ENCODE results near the gene MAST2.
"Not testable (repeated sequence)": the region's sequence is repeated elsewhere in the genome, so short reads cannot be mapped to it uniquely, and the experiment has no call there.

Gene MAST2

DNA sequence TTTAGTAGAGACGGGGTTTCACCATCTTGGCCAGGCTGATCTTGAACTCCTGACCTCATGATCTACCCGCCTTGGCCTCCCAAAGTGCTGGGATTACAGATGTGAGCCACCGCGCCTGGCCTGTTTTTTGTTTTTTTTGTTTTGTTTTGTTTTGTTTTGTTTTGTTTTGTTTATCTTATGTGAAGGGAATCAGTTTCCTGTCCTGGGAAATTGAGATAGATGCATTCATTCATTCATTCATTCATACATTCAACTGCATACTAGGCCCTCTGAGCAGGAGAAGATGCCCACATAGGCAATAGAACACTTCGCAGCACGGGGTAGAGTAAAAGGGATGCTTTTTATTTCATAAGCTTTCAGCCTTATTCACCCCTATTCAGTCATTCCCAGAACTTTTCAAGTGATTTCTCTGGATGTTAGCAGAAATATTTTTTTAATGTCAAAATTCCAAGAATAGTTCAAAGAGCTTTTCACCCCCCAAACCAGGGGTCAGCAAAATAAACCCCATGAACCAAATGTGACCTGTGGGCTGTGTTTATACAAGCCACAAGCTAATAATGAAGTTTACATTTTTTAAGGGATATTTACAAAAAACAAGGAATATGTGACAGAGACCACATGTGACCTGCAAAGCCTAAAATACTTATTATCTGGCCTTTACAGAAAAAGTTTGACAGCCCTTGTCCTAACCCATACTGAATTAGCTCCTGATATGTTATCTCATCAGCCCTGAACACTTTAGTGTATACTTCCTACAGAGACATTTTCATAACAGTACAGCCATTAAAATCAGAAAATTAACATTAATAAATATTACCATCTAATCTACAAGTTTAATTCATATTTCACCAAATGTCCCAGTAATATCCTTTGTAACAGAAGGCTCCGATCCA lies 127.1 kb downstream of the MAST2 start:
- no peak for DNase-seq (ENCODE audit: low read depth in 4 of 4, low spot score in 1 of 4)

DNA sequence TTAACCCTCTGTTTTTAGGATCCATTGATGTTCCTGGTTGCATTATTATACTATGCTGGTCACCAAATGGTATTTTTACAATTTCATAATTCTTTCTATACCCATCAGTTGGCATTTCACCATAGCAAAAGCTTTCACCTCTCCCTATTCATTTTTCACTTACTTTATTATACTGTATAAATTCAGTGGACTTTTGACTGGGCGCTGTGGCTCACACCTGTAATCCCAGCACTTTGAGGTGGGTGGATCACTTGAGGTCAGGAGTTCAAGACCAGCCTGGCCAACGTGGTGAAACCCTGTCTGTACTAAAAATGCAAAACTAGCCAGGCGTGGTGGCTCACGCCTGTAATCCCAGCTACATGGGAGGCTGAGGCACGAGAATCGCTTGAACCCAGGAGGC lies 128.8 kb downstream of the MAST2 start:
- not testable (repeated sequence) for DNase-seq (ENCODE audit: low read depth in 4 of 4, low spot score in 1 of 4)

DNA sequence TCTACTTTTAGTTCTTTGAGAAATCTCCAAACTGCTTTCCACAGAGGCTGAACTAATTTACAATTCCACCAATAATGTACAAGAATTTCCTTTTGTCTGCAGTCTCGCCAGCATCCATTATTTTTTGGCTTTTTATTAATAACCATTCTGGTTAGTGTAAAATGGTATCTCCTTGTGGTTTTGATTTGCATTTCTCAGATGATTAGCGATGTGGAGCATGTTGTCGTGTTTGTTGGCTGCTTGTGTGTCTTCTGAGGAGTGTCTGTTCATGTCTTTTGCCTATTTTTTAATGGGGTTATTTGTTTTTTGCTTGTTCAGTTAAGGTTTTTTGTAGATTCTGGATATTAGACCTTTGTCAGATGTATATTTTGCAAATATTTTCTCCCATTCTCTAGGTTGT lies 131.5 kb downstream of the MAST2 start:
- DNase-seq (ENCODE audit: low read depth in 4 of 4, low spot score in 1 of 4) = no peak

DNA sequence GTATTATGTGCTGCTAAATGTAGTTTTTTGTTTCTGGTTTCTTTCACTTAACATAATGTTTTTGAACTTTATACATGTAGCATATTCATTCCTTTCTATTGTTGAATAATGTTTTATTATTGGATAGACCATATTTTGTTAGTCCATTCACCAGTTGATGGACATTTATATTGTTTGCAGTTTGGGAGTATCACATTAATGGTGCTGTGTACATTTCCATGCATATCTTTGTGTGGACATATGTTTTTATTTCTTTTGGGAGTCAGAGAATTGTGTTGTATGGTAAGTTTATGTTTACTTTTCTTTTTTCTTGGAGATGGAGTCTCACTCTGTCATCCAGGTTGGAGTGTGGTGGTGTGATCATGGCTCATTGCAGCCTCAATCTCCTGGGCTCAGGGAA lies 134.6 kb downstream of the MAST2 start:
- DNase-seq (ENCODE audit: low read depth in 4 of 4, low spot score in 1 of 4) = no peak

DNA sequence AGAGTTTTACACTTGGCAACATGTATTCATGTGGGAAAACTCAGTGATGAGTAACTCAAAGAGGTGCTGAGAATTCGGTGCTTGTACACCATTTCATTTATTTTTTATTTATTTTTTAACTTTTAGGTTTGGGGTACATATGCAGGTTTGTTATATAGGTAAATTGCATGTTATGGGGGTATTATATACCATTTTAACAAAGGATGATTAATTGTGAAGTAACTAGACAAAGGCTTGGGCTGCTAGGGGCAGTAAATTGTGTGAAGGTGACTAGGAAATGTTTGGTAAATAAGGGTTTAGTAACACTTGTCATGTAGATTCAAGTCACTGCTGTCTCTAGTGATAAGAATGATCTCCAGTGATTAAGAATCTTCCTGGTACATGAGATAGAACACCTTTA lies 139.0 kb downstream of the MAST2 start:
- DNase-seq (ENCODE audit: low read depth in 4 of 4, low spot score in 1 of 4) = no peak

DNA sequence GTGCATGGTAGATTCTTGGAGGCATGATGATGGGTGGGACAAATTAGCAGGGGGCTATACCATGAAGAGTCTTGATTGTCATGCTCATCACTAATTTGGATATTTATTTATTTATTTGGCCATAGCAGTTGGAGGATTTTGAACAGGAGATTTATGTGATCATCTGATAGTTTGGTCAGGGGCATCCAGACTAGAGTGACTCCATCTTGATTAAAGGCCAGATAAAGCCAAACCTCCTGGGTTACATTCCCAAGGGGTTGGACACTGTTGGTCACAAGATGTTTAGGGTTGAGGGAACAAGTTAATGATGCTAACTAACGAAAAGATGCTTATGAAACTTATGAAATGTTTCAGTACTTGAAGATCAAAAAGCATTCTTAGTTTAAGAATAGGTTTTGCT lies 139.8 kb downstream of the MAST2 start:
- DNase-seq (ENCODE audit: low read depth in 4 of 4, low spot score in 1 of 4) = no peak

DNA sequence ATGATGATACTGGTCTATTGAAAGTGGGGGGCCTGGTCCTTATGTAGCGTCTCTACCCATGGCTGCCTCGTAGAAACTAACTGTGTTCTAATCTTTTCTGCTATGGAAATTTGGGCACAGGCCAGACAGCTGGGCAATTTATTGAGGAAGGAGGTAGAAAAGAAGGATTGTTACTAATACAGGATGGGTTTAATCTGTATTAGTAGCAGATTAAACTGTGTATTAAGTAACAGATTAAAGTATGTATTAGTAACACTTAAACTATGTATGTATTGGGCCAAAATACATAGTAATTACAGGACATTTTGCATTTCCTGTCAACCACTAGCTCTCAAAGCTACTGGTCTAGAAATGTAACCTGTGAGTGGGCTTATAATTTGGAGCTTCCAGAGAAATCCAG lies 142.0 kb downstream of the MAST2 start:
- no peak for DNase-seq (ENCODE audit: low read depth in 4 of 4, low spot score in 1 of 4)

DNA sequence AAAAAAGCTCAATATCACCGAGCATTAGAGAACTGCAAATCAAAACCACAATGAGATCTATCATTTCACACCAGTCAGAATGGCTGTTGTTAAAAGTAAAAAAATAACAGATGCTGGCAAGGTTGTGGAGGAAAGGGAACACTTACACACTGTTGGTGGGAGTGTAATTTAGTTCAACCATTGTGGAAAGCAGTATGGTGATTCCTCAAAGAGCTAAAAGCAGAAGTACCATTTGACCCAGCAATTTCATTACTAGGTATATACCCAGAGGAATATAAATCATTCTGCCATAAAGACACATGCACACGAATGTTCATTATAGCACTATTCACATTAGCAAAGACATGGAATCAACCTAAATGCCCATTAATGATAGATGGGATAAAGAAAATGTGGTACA lies 146.1 kb downstream of the MAST2 start:
- not testable (repeated sequence) for DNase-seq (ENCODE audit: low read depth in 4 of 4, low spot score in 1 of 4)

DNA sequence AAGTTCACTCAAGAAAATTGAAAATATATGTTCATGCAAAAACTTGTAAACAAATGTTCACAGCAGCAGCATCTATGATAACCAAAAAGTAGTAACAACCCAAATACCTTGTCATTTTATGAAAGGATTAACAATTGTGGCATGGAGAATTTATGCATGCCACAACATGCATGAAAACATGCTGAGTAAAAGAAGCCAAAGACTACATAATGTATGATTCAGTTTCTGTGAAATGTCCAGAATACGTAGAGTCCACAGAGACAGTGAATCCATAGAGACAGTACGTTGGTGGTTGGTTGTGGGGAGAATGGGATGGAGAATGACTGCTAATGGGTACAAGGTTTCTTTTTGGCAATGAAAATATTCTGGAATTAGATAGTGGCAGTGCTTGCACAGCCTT lies 148.7 kb downstream of the MAST2 start:
- DNase-seq (ENCODE audit: low read depth in 4 of 4, low spot score in 1 of 4) = no peak

DNA sequence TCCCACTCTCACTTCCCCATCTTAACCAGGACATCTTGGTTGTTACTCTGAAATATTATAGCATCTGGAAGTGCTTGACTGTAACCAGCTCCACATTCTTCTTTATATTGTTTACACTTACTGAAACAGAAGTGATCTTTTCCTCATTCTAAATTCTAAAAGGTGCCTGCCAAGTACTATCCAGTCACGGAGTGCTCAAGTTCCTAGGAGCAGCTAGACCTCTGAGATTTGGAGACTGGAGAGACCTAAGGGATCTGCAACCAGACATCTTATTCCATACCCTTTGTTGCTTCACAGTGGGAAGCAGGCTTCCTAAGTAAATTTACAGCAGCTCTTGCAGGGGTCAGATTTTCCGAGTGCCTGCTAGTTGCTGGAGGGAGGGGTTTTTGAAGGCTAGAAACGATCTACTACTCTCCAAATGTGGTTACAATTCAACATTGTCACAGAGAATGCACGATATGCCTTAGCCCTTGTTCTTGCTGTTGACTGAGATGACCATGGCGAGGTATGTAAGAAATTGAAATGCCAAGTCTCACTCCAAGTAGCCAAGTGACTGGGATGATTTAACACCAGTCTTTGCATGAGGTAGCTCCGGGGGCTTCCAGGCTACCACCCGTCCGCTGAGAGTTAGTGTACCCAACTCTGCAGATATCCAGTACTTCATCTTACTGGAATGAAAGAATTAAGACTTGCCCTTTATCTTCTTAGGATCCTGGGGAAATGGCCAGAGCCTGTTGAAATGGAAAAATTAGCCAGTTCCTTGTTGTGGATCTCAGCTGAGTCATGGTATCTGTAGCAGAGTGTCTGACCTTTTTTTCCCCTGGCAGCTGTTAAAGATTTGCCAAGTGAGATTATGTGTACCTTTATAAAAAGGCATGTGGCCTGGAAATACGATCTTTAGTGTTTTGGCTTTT lies 150.8 kb downstream of the MAST2 start:
- DNase-seq (ENCODE audit: low read depth in 4 of 4, low spot score in 1 of 4) = no peak

DNA sequence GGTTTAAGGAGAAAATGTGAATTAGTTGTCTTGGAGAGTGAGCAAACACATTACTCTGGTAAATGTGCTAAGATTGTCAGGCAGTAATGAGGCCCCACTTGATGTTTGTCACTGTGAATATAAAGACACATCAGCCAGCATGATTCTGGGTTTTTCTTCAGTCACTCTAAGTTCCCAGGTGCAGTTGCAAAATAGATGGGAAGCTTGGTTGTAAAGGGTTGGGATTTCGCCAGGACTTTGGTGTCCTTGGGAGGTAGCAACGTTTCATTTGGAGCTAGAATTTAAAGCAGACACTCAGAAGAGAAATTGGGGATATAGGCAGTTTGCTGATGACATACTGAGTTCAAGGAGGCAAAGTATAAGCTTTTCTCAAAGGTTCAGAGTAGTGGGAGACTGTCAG lies 154.3 kb downstream of the MAST2 start:
- no peak for DNase-seq (ENCODE audit: low read depth in 4 of 4, low spot score in 1 of 4)

DNA sequence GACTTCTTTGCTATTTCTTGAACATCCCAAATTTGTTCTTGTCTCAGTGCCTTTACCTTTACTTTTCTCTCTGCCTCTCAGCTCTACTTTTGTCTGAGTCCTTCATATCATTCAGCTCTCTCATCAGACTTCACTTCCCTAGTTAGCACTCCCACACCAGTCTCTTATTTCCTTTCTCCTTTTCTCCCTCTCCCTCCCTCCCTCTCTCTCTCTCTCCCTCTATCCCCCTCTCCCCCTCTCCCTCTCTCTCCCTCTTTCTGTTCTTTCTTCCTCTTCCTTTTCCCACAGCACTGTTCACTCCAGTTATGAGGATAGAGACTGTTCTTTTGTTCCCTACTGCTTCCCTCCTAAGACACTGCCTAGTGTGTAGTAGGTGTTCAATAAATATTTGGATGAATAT lies 154.9 kb downstream of the MAST2 start:
- DNase-seq (ENCODE audit: low read depth in 4 of 4, low spot score in 1 of 4) = no peak

DNA sequence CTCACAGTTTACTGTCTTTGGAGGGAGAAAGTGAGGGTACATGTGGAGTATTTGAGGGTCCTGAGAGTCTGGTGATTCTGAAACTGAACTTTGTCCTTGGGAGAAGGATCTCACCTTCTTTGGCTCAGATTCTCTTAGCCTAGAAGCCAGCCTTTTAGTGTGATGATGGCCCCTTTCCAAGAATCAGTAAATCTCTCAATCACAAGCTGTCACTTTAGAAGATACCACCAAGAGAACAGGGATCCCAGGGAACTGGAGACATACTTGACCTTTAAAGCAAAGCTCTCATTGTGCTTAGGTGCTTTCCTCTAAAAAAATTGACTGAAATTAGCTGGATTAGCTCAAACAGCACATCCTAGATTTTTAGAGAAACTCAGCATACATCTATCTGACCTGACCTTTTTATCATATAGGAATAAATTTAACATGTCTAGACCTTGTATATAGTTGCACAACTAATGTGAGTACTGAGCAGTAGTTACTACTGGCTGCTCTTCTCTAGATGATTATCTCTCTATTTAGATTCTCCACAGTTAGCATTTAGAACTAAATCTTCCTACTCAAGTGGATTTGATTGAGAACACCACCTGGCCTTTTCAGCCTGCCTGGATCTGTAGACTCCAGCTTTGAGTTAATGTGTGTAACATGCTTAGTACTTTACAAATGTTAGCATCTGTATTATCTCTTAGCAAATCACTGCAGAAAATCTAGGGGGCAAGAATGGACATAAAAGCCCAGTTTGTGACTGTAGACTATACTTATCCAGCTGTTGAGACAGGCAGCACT lies 157.7 kb downstream of the MAST2 start:
- DNase-seq (ENCODE audit: low read depth in 4 of 4, low spot score in 1 of 4) = no peak

DNA sequence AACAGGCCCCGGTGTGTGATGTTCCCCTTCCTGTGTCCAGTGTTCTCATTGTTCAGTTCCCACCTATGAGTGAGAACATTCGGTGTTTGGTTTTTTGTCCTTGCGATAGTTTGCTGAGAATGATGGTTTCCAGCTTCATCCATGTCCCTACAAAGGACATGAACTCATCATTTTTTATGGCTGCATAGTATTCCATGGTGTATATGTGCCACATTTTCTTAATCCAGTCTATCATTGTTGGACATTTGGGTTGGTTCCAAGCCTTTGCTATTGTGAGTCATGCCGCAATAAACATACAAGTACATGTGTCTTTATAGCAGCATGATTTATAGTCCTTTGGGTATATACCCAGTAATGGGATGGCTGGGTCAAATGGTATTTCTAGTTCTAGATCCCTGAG lies 158.5 kb downstream of the MAST2 start:
- DNase-seq (ENCODE audit: low read depth in 4 of 4, low spot score in 1 of 4) = not testable (repeated sequence)

DNA sequence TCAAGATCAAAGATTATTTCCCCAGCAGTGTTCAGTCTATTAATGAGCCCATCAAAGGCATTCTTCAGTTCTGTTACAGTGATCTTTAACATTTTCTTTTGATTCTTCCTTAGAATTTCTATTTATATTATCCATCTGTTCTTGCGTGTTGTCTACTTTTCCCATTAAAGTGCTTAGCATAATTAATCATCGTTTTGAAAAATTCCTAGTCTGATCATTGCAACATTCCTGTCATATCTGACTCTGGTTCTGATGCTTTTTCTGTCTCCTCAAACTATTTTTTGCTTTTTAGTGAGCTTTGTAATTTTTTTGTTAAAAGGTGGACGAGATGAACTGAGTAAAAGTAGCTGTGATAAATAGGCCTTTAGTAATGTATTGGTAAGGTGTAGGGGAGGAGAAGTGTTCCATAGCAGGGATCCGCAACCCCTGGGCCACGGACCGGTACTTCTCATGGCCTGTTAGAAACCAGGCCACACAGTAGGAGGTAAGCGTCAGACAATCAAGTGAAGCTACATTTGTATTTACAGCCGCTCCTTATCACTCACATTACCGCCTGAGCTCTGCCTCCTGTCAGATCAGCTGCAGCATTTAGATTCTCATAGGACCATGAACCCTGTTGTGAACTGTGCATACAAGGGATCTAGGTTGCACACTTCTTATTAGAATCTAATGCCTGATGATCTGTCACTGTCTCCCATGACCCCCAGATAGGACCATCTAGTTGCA lies 165.7 kb downstream of the MAST2 start:
- DNase-seq (ENCODE audit: low read depth in 4 of 4, low spot score in 1 of 4) = no peak

DNA sequence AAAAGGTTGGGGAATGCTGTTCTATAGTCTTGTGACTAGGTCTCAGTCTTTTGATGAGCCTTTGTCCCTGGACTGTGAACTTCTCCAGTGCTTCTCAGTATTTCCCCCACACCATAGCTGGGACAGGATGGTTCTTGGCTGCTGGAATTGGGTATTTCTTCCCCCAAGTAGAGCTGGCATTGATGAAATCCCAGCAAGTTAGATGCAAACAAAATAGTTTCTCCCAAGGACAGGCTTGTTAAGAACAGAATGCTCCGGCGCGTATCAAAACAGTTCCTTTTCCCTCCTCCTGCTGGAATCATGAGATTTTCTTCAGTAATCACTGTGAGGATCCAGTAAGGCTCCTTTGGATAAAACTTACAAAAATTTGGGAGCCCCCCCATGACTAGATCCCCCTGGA lies 166.5 kb downstream of the MAST2 start:
- DNase-seq (ENCODE audit: low read depth in 4 of 4, low spot score in 1 of 4) = no peak

DNA sequence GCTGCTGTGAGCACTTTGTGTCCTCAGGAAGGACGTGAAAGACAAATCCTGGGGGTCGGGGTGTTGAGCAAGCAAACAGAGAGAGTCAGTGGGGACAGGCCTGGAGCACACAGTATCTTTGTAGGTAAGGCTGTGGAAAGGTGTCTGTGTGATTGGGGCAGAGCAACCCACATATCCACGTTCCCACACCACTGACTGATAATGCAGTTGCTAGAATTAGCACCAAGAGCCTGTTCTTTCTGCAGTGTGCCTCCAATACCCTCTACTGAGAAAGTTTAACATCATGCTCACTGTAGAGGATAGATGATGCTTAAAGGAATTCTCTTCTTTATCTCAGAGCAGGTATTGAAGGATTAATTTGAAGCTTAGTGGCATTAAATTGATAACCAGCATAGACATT lies 167.9 kb downstream of the MAST2 start:
- DNase-seq (ENCODE audit: low read depth in 4 of 4, low spot score in 1 of 4) = no peak

DNA sequence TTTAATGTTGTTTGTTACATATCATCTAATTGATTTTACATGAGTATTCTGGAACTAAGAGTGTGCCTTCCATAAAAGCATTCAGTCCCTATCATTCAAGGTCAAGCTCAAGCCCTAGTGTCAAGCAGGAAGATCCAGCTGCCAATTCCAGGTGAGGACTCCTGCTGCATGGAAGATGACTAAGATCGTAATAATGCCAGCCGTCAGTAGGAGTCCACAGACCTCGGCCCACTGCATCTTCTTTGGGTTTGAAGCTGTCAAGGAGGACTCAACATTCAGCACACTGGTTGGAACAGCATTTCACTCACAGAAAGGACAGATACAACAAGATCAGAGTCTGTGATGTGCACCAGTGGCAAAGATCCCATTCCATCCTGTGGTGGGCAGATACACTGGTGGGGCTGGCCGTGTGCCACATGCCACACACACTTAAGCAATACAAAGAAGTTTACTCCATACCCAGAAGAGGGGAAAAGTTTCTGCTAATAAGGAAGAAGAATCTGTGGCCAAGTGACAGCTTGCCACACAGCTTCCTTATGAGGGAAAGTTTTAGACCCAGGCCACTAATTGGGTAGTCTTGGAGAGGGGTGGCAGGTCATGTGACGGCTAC lies 168.6 kb downstream of the MAST2 start:
- DNase-seq (ENCODE audit: low read depth in 4 of 4, low spot score in 1 of 4) = no peak

DNA sequence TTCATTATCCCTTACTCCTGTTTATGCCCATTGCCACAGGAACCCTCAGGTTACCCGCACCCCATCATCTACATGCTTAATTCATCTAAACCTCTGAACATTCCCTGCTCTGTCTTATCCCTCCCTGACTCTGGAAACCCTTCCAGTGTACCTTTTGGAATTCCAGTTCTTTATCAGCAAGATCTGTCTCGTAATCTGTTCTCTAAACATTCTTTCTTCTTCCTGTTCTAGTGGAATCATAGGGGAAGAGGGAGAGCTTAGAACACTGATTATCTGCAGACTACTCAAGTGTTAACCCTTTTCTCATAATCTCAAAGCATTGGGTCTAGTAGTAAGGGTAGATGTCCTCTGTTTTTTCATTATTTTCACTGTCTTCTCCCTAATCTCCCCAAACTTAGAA lies 169.2 kb downstream of the MAST2 start:
- no peak for DNase-seq (ENCODE audit: low read depth in 4 of 4, low spot score in 1 of 4)

DNA sequence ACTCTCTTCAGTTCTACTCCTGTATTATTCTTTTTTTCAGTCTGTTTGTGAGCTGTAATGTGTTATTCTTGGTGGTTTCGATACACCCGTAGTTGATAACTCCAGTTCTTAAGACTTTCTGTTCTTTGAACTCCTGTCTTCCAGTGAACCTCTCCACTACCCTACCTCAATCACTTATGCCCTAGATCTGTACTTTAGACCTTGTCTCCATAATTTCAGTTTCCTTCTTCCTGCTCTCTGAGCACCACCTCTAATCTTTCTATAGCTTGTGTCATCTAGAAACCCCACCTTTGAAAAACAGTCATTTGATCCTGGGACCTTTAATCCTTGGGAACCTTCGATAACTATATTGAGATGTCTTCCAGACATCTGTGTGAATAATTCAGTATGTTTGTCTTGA lies 169.7 kb downstream of the MAST2 start:
- no peak for DNase-seq (ENCODE audit: low read depth in 4 of 4, low spot score in 1 of 4)

Measured in stimulated activated CD4-positive, alpha-beta T cell treated with anti-CD3 and anti-CD28 coated beads, Interleukin-1b, Interleukin-23, amount 100 ng/mL, for 24 hours (primary cell).